ENCODE measurements around the gene ZNF148. TPM values are rescaled to one million over a fixed set of nuclear protein-coding genes. Genes with fewer than 3 reads are reported as not detected.

ZNF148 gene
- total RNA-seq, 1 experiment from 2014 or later: 22.9 TPM

- DNase-seq (ENCODE audit: low read depth): no peak
Measured at GRCh38 chr3:125191256-125191655, 183.9 kb downstream of the ZNF148 start.

- no peak for DNase-seq (ENCODE audit: low read depth)
Measured at GRCh38 chr3:125190786-125191185, 184.3 kb downstream of the ZNF148 start.

GRCh38 chr3:125189378-125190165 lies 185.6 kb downstream of the ZNF148 start:
- DNase-seq (ENCODE audit: low read depth): no peak

- no peak for DNase-seq (ENCODE audit: low read depth)
Measured at GRCh38 chr3:125188955-125189354, 186.2 kb downstream of the ZNF148 start.

- DNase-seq (ENCODE audit: low read depth): no peak
Measured at GRCh38 chr3:125187599-125187910, 187.6 kb downstream of the ZNF148 start.

- no peak for DNase-seq (ENCODE audit: low read depth)
Measured at GRCh38 chr3:125186800-125187598, 188.1 kb downstream of the ZNF148 start.

- DNase-seq (ENCODE audit: low read depth): no peak
Measured at GRCh38 chr3:125186261-125186787, 188.8 kb downstream of the ZNF148 start.

- DNase-seq (ENCODE audit: low read depth): no peak
Measured at GRCh38 chr3:125185805-125186204, 189.3 kb downstream of the ZNF148 start.

GRCh38 chr3:125179884-125180240 lies 195.3 kb downstream of the ZNF148 start:
- DNase-seq (ENCODE audit: low read depth): no peak

GRCh38 chr3:125179143-125179883 lies 195.8 kb downstream of the ZNF148 start:
- DNase-seq (ENCODE audit: low read depth): no peak

GRCh38 chr3:125177746-125178145 lies 197.4 kb downstream of the ZNF148 start:
- DNase-seq (ENCODE audit: low read depth): no peak

Other genes with a start within 250 kb of the ZNF148 start
- 6.4 and 8.6 TPM in 2 replicates for gene SLC12A8, start 162.6 kb downstream of the ZNF148 start, total RNA-seq (2014; rRNA removed)
- gene SNX4, start 144.9 kb upstream of the ZNF148 start, total RNA-seq (2014; rRNA removed): 43.3 and 58.5 TPM in 2 replicates
- gene OSBPL11, start 220.2 kb upstream of the ZNF148 start, total RNA-seq (2014; rRNA removed): 9.8 and 11.7 TPM in 2 replicates